ENCODE data around the gene NDRG2.
"Not testable (repeated sequence)": the region's sequence is repeated elsewhere in the genome, so short reads cannot be mapped to it uniquely, and the experiment has no call there.

The NDRG2 gene

DNA sequence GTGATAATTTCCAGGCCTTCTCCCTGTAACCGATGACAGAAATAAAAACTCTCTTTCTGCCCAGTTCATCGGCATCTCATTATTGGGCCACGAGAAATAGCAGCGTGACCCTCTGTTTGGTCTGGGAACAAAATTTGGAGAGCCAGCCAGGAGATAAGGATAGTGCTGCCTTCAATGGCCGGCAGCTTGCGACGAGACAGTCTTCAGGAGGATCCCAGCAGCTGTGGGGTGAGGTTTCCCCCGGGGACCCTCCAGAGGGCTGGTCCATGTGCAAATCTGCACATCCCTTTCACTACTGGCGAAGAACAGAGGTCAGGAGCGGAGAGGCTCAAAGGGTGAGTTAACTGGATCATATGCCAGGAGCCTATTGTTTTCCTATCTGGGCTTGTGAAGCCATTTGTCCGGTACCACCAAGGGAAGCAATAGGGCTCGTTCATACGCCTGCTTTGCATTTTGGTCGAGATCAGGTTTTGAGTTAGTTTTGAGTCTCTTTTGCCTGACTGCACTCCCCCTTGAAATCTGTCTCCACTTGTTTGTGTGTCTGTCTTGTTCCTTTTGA lies 21.0 kb downstream of the NDRG2 start:
- DNase-seq: no peak

DNA sequence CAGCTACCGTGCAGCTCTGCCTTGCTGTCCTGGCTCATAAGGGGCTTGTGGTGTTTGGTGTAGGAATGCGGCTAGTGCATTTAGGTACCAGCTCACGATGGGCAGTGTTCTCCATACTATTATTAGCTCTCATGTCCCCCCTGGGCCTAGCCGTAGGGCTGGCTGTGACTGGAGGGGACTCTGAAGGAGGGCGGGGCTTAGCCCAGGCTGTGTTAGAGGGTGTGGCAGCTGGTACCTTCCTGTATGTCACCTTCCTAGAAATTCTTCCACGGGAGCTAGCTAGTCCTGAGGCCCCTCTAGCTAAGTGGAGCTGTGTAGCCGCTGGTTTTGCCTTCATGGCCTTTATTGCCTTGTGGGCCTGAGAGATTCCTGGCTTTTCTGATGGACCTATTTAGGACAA lies 23.6 kb downstream of the NDRG2 start:
- no peak for DNase-seq

DNA sequence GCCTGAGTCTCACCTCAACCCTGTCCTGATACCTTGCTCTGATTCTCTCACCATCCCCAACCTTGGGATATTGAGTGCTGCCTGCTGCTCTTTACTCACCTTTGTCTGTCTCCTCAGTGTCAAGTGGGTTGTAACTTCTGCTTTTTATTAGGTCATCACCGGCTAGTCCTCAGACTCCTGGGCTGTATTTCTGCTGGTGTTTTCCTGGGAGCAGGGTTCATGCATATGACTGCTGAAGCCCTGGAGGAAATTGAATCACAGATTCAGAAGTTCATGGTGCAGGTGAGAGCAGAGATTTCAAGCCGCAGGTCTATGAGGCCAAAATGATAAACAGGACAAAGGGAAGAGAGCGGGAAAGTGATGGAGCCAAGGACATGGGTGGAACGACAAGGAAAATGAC lies 25.3 kb downstream of the NDRG2 start:
- no peak for DNase-seq

GRCh38 chr14:20998674-20999366 lies 26.0 kb downstream of the NDRG2 start, which contains the start of gene SLC39A2:
TSS of gene SLC39A2 (plus strand) at chr14:20999293. CDS start at chr14:20999447, 154 bp downstream.
- DNase-seq: no peak

- no peak for DNase-seq
Observed at GRCh38 chr14:20998139-20998538, 26.7 kb downstream of the NDRG2 start.

- DNase-seq: no peak
Observed at GRCh38 chr14:20997564-20997963, 27.3 kb downstream of the NDRG2 start.

DNA sequence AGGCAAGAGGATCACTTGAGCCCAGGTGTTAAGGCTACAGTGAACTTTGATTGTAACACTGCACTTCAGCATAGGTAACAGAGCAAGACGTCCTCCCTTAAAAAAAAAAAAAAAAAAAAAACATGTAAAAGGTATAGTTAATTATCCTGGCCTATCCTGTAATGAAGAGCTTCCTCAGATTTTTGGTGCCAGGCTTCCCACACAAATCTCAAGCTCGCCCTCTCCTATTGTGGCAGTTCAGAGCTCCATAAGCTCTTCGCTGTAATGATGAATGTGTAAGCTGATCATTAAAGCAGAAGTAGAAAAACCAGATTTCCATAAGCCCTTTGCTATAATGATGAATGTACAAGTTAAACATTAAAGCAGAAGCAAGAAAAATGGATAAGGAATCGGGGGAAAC lies 27.7 kb downstream of the NDRG2 start:
- DNase-seq: no peak

- DNase-seq: no peak
Observed at GRCh38 chr14:20996521-20996920, 28.3 kb downstream of the NDRG2 start.

- DNase-seq: peak; percentile 79
Observed at GRCh38 chr14:20989787-20990600, 34.9 kb downstream of the NDRG2 start, which contains the start of gene METTL17. TSS of gene METTL17 (plus strand) at chr14:20989980. CDS start at chr14:20990003, 23 bp downstream.

DNA sequence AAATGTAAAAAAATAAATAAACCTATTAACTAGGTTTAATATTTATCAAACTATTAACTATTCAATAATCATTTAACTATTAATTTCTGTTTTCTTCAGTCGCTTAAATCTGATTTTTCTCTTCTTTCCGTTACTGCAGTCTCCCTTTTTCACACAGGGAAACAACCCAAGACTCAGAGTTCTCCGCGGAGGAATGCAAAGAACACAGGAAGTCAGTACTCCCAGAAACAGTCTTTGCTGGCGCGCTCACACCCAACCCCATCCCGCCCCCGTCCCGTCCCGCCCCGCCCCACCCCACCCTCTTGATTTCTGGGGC lies 35.4 kb downstream of the NDRG2 start:
- no peak for DNase-seq

DNA sequence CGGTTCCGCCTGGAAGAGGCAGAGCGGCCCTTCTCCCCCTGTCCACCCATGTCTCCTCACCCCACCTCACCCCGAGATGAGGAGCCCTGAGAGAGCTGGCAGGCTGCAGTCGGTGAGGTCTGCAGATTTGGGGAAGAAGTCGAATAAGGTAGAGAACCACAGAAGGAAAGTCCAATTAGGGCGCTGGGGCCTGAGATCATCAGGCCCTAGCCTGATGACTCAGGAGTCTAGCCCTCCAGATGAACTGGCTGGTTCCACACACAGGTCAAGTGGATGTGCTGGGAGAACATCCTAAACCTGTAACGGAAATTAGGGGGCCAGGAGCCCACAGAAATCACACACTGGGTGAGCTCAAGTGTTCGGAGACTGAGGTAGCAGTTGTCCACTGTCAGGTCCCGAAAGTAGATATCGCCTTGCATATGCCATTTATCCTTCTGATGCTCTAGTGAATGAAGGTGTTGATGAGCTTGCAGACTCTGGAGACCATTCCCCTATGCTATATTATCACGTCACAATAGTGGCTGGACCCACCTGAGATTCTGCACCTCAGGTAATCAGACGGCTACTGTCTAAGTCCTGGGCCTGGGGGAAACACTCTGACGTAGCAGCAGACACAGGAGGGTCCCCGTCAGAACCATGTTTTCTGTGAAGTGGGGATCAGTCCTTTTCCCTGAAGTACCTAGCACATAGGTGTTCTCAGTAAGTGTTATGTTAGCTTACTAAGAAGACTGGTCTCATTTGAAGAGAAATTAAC lies 36.0 kb downstream of the NDRG2 start:
- no peak for DNase-seq

DNA sequence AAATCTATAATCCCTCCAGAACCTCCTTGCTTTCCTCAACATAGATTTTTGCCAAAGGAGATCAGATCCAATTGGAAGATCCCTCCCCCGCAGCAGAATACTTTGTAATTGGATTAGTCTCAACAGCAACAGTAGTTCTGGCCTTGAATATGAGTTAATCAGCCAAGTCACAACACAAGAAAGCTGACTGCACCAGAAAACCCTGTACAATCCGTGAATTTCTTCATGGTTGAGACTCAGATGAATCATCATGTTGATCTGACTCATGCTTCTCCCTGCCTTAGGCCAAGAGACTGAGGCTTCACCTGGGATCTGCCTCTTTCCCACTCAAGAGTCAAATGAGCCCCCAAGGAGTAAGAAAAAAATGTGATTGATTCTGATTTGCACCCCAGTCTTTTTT lies 38.0 kb downstream of the NDRG2 start:
- DNase-seq: no peak

- not testable (repeated sequence) for DNase-seq
Observed at GRCh38 chr14:20985650-20986049, 39.2 kb downstream of the NDRG2 start.

DNA sequence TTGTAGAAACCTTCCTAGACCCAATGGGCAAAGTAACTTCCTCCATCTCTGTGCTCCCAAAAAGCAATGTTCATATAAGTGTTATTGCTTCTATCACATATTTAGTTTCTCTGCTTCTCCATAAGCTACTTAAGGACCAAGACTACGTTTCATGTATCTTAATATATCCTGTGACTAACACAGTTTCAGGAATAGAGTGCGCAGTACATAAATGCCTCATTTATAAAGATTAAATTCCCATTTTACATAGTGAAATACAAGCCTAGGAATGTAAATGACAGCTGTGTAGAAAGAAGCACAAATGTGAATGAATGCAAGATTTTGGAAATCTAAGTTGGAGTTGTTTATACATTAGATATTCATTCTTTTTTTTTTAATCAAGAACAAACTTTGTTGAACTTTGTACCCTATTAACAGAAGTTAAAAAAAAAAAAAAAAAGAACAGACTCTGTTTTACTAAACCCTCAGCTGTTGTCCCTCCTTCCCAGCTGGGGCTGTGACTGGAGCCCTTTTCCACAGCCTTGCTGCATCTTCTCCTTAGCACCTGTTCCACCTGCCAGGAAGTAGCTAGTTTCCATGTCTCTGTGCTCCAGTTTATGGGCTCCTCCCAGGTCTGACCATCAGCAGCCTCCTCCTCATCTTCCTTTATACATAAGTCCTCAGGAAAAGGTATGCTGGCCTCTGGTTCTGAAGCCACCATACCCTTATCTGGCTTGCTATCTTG lies 42.1 kb downstream of the NDRG2 start:
- DNase-seq: no peak

DNA sequence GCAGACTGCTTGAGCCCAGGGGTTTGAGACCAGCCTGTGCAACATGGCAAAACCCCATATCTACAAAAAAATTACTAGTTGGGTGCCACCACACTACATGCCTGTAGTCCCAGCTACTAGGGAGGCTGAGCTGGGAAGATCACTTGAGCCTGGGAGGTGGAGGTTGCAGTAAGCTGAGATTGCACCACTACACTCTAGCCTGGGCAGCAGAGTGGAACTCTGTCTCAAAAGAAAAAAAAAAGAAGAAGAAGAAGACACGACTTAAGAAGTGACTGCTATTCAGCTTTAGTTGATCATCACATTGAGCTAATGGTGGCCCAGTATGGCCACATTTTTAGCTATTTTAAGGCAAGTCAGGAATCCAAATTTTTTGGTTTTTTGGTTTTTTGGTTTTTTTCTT lies 44.0 kb downstream of the NDRG2 start:
- DNase-seq: no peak

- no peak for DNase-seq
Observed at GRCh38 chr14:20978687-20979086, 46.2 kb downstream of the NDRG2 start.

- DNase-seq: no peak
Observed at GRCh38 chr14:20976291-20976690, 48.6 kb downstream of the NDRG2 start.

DNA sequence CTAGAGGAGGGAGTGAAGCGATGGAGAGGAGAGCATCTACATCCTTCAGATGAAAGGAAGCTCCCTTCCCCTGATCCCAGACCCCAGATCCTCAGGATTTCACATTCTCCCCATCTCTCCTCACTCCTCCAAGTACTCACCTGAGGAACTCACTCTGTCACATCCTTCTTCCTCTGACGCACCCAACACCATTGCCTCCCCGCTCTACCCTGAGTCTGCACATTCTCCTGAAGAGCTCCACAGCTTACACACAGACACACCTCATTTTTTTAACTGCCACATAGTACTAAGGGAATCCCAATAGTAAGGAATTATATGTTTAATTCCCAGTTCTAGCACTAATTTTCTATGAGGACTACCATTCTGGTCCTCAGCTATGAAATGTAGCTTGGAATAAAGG lies 51.4 kb downstream of the NDRG2 start:
- no peak for DNase-seq

DNA sequence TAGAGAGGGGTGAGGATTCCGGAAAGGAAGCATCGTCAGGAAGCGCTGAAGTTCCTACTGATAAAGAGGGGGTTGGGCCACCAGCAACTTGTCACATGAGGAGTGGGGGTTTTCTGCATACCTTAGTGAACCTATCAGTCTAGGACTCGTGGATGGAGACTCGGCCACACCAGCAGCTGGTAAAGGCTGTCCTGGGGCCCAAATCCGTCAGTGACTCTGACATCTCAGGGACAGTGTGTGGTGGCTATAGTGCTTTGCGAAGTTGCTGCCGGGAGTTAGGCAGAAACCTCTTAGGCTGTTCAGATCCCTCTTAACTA lies 53.2 kb downstream of the NDRG2 start:
- DNase-seq: no peak

- peak; percentile 52 for DNase-seq
Observed at GRCh38 chr14:20970983-20971704, 53.7 kb downstream of the NDRG2 start.

- no peak for DNase-seq
Observed at GRCh38 chr14:20970647-20970982, 54.2 kb downstream of the NDRG2 start.

DNA sequence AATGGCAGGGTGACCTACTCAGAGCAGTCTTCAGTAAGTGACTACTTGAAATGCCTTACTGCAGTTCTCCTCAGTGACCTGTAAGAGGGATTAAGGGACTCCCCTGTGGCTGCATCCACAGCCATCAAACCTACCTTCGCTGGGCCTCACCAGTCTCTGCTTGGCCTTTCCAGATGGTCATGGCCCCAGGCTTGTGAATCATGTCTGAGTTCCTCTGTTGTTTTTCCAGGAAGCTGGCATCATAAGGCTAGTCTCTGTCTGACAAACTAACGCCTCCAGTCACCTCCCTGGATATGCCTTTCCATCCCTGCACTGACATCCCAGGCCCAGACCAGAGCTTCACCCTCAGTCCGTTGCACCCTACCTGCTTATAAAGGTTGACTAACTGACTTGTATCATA lies 55.5 kb downstream of the NDRG2 start:
- no peak for DNase-seq

Measured in NCI-H510A treated with DMSO at 0.1 percent for 48 hours (cell line).